HL-60 (cell line): ENCODE measurements around the gene CCNYL1.
"Not testable (repeated sequence)": the region's sequence is repeated elsewhere in the genome, so short reads cannot be mapped to it uniquely, and the experiment has no call there.

Source experiments
- DNase-seq, 2 experiments: peaks; one replicate each; pipeline ENCODE4 v3.0.0-alpha.2; 2010 to 2020; ENCODE audit warnings: low read depth in 1 of 2, low spot score in 1 of 2
- H3K27ac ChIP-seq: fragments of 250-450 bp; sonication (Bioruptor Pico); replicated peaks from 2 replicates; pipeline ENCODE4 v1.5.1; 2020; ENCODE audit warnings: mild to moderate bottlenecking, moderate library complexity
- H3K27me3 ChIP-seq: fragments of 250-450 bp; sonication (Bioruptor Pico); 2 replicates; pipeline ENCODE4 v1.5.1; 2021; ENCODE audit warnings: mild to moderate bottlenecking, moderate library complexity; ENCODE audit not compliant: insufficient read depth, poor library complexity, severe bottlenecking
- H3K4me3 ChIP-seq: replicated peaks from 2 replicates; pipeline ENCODE4 v1.5.1; 2011; ENCODE audit warnings: mild to moderate bottlenecking, control low read depth, low read length; ENCODE audit not compliant: insufficient read depth
- GABPA ChIP-seq: IDR thresholded peaks from 2 replicates; pipeline ENCODE4 v1.6.1; 2012; ENCODE audit warnings: low read depth
- POLR2AphosphoS5 ChIP-seq: IDR thresholded peaks from 2 replicates; pipeline ENCODE4 v1.6.1; 2012; ENCODE audit warnings: low read depth
- SPI1 ChIP-seq: IDR thresholded peaks from 2 replicates; pipeline ENCODE4 v1.6.1; 2012; ENCODE audit warnings: low read depth, mild to moderate bottlenecking, borderline replicate concordance
- TF ChIP-seq, protein P1 (sequence below): IDR thresholded peaks from one replicate; pipeline ENCODE4 v1.5.1; 2011; ENCODE audit warnings: low read length, control low read depth, inconsistent platforms; ENCODE audit not compliant: insufficient read depth
- TF ChIP-seq, protein P2 (sequence below): IDR thresholded peaks from 2 replicates; pipeline ENCODE4 v1.6.1; 2012; ENCODE audit warnings: low read depth; ENCODE audit not compliant: insufficient replicate concordance

The CCNYL1 gene

DNA sequence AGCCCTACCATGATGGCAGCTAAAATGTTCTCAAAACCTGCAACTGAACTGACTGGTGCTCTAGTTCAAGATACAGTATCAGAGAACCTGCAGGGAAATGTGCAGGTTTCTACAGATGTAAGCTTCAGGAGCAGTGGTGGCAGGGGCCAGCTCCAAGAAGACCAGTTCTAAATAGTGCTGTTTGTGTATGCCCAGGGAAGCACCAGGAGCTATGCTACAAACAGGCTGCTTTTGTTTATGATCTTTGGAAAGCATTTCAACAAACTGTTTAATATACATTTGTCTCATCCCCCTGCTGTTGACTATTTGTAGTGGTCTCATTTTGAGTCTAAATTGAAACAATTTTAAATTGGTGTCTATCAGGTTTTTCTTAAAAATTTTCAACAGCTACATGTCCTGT lies 37.6 kb downstream of the CCNYL1 start:
- no peak for TF ChIP-seq SPI1
- TF ChIP-seq, protein P1, sequence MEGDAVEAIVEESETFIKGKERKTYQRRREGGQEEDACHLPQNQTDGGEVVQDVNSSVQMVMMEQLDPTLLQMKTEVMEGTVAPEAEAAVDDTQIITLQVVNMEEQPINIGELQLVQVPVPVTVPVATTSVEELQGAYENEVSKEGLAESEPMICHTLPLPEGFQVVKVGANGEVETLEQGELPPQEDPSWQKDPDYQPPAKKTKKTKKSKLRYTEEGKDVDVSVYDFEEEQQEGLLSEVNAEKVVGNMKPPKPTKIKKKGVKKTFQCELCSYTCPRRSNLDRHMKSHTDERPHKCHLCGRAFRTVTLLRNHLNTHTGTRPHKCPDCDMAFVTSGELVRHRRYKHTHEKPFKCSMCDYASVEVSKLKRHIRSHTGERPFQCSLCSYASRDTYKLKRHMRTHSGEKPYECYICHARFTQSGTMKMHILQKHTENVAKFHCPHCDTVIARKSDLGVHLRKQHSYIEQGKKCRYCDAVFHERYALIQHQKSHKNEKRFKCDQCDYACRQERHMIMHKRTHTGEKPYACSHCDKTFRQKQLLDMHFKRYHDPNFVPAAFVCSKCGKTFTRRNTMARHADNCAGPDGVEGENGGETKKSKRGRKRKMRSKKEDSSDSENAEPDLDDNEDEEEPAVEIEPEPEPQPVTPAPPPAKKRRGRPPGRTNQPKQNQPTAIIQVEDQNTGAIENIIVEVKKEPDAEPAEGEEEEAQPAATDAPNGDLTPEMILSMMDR: no peak
- no peak for DNase-seq
- Histone ChIP-seq H3K27me3 (no peaks in the 10 kb centered on the region), H3K27ac (no peak overlapping the region), H3K4me3 (no peak overlapping the region)

DNA sequence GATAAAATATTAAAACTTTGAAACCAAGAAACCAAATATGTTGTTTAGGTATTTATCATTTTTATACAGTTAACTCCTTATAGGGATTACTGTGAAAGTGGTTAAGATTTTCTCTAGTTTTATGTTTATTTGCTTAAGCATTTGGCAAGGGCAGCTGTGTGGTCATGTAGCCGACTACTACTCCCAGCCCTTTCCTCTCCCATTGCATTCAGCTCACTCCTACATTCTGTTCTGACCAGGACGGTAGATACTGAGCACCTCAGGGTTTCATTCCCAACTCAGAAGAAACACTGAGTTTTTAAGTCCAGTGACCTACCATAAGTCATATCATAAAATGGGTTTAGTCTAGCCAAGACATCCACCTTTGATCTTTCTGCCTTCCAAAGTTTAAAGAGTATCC lies 38.4 kb downstream of the CCNYL1 start:
- no peak for TF ChIP-seq SPI1
- TF ChIP-seq POLR2AphosphoS5: no peak
- TF ChIP-seq, protein P2, sequence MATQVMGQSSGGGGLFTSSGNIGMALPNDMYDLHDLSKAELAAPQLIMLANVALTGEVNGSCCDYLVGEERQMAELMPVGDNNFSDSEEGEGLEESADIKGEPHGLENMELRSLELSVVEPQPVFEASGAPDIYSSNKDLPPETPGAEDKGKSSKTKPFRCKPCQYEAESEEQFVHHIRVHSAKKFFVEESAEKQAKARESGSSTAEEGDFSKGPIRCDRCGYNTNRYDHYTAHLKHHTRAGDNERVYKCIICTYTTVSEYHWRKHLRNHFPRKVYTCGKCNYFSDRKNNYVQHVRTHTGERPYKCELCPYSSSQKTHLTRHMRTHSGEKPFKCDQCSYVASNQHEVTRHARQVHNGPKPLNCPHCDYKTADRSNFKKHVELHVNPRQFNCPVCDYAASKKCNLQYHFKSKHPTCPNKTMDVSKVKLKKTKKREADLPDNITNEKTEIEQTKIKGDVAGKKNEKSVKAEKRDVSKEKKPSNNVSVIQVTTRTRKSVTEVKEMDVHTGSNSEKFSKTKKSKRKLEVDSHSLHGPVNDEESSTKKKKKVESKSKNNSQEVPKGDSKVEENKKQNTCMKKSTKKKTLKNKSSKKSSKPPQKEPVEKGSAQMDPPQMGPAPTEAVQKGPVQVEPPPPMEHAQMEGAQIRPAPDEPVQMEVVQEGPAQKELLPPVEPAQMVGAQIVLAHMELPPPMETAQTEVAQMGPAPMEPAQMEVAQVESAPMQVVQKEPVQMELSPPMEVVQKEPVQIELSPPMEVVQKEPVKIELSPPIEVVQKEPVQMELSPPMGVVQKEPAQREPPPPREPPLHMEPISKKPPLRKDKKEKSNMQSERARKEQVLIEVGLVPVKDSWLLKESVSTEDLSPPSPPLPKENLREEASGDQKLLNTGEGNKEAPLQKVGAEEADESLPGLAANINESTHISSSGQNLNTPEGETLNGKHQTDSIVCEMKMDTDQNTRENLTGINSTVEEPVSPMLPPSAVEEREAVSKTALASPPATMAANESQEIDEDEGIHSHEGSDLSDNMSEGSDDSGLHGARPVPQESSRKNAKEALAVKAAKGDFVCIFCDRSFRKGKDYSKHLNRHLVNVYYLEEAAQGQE: no peak
- no peak for TF ChIP-seq GABPA
- TF ChIP-seq, protein P1: no peak
- H3K27me3 ChIP-seq: no peaks in the 10 kb centered on the region
- H3K4me3 ChIP-seq: no peak overlapping the region
- DNase-seq: no peak
- no peak overlapping the region for H3K27ac ChIP-seq

DNA sequence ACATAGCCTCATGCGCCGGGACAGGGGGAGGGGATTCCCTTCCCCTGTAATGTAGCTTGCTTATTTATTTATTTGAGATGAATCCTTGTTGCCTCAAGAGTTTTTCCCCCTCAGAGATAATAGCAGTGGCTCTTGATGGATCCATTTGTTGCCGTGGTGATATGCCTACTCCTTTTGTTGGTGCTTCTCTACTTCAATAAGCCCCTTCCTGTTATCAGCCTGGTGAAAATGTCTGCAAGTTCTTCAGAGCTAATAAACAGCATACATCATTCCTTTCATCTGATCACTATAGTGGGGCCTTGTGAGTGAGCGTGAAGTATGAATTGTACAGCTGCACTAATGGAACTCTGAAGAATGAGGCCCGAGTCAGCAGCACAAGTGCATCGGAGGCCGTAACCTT lies 38.9 kb downstream of the CCNYL1 start:
- no peak for TF ChIP-seq POLR2AphosphoS5
- no peak for TF ChIP-seq GABPA
- no peak for TF ChIP-seq SPI1
- H3K27ac ChIP-seq: no peak overlapping the region
- DNase-seq: no peak
- H3K27me3 ChIP-seq: no peaks in the 10 kb centered on the region
- H3K4me3 ChIP-seq: no peak overlapping the region

DNA sequence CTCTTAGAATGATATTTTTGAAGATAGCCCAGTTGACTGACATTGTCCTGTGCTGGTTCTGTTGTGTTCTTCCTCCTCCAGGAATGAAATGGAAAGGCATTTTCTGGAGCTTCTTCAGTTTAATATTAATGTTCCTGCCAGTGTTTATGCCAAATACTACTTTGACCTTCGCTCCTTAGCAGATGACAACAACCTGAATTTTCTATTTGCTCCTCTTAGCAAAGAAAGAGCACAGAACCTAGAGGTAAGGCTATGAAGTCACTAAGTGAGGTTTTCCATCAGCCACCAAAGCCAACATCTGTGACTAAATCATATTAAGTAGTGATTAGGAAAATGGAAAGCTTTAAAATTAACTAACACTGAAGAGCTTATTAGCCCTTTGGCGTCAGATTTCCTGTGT lies 39.4 kb downstream of the CCNYL1 start:
- H3K27me3 ChIP-seq: no peaks in the 10 kb centered on the region
- H3K27ac ChIP-seq: no peak overlapping the region
- H3K4me3 ChIP-seq: no peak overlapping the region
- TF ChIP-seq, protein P1: no peak
- TF ChIP-seq POLR2AphosphoS5 (no peak), SPI1 (no peak), GABPA (no peak)
- TF ChIP-seq, protein P2: no peak
- no peak for DNase-seq

DNA sequence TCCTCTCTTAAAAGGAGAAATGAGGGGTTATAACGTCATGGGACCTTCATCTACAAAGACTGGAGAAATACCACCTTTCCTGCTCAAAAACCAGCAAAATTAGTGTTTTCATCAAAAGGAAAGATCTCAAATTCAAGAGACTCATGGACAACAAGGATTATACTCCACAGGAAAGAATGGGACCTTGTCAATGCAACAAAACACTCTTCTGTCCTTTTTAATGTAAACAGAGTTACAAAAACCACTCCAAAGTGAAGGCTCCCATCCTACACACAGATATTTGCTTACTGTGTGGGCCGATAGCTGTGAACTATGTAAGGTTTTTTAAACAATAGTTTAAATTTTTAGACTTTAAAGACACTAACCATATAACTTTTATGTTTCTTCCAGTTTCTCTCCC lies 42.2 kb downstream of the CCNYL1 start:
- H3K4me3 ChIP-seq, DNase-seq, H3K27me3 ChIP-seq, H3K27ac ChIP-seq: not testable (repeated sequence)
